GM23338 (cell line): ENCODE data around the gene MANEAL. TPM values are rescaled to one million over a fixed set of nuclear protein-coding genes. Genes with fewer than 3 reads are reported as not detected.
"Not testable (repeated sequence)": the region's sequence is repeated elsewhere in the genome, so short reads cannot be mapped to it uniquely, and the experiment has no call there.

ENCODE experiments used
- ATAC-seq: fragments of 200-7000 bp; cut with Tn5 transposase; 3 replicates; pipeline ENCODE4 v1.9.1; 2020
- DNase-seq: peaks from one replicate; pipeline ENCODE4 v3.0.0-alpha.2; 2015; ENCODE audit warnings: low spot score
- H2AFZ ChIP-seq: fragments of 200-600 bp; sonication (generic); 2 replicates; pipeline ENCODE4 v1.8.0; 2016; ENCODE audit warnings: antibody characterized with exemption, mild to moderate bottlenecking, moderate library complexity
- H3F3A ChIP-seq: fragments of 200-600 bp; sonication (generic); replicated peaks from 2 replicates; pipeline ENCODE4 v1.8.0; 2017; ENCODE audit warnings: antibody characterized with exemption, mixed run types, low read depth
- H3K27ac ChIP-seq: fragments of 200-600 bp; sonication (generic); 2 replicates; pipeline ENCODE4 v1.6.1; 2016; ENCODE audit warnings: low read depth
- H3K27me3 ChIP-seq: fragments of 200-600 bp; sonication (generic); 2 replicates; pipeline ENCODE4 v1.8.0; 2016; ENCODE audit warnings: mild to moderate bottlenecking, mixed run types, moderate library complexity; ENCODE audit not compliant: insufficient read depth
- H3K36me3 ChIP-seq: fragments of 200-600 bp; sonication (generic); 2 replicates; pipeline ENCODE4 v1.8.0; 2016; ENCODE audit warnings: mild to moderate bottlenecking; ENCODE audit not compliant: insufficient read depth
- H3K4me1 ChIP-seq: fragments of 200-600 bp; sonication (generic); 2 replicates; pipeline ENCODE4 v1.8.0; 2016; ENCODE audit warnings: mild to moderate bottlenecking, moderate library complexity; ENCODE audit not compliant: insufficient read depth
- H3K4me2 ChIP-seq: fragments of 200-600 bp; sonication (generic); 2 replicates; pipeline ENCODE4 v1.7.1; 2017; ENCODE audit warnings: mixed run types
- H3K4me3 ChIP-seq: fragments of 200-600 bp; sonication (generic); 2 replicates; pipeline ENCODE4 v1.6.1; 2016; ENCODE audit warnings: mixed run types
- H3K79me2 ChIP-seq: fragments of 200-600 bp; sonication (generic); replicated peaks from 2 replicates; pipeline ENCODE4 v1.8.0; 2017; ENCODE audit warnings: mild to moderate bottlenecking; ENCODE audit not compliant: insufficient read depth
- H3K9me2 ChIP-seq: fragments of 200-600 bp; sonication (generic); 2 replicates; pipeline ENCODE4 v1.8.0; 2017; ENCODE audit not compliant: insufficient read depth
- H4K20me1 ChIP-seq: fragments of 200-600 bp; sonication (generic); replicated peaks from 2 replicates; pipeline ENCODE4 v1.8.0; 2017; ENCODE audit warnings: mild to moderate bottlenecking; ENCODE audit not compliant: insufficient read depth
- H3K27ac Mint-ChIP-seq: 2 replicates; pipeline ENCODE4 v1.8.0; 2020; ENCODE audit warnings: inconsistent platforms, mild to moderate bottlenecking, moderate library complexity, mixed read lengths
- H3K27me3 Mint-ChIP-seq: 3 replicates; pipeline ENCODE4 v1.8.0; 2022; ENCODE audit warnings: low read depth, mild to moderate bottlenecking, moderate library complexity, mixed read lengths, inconsistent platforms; ENCODE audit not compliant: insufficient read depth, poor library complexity
- H3K36me3 Mint-ChIP-seq: 3 replicates; pipeline ENCODE4 v1.8.0; 2021; ENCODE audit warnings: low read depth, mild to moderate bottlenecking, inconsistent platforms, moderate library complexity, mixed read lengths
- H3K4me1 Mint-ChIP-seq: 3 replicates; pipeline ENCODE4 v1.8.0; 2020; ENCODE audit warnings: mild to moderate bottlenecking, inconsistent platforms, mixed read lengths
- H3K4me3 Mint-ChIP-seq: 3 replicates; pipeline ENCODE4 v1.8.0; 2021; ENCODE audit warnings: moderate library complexity, mild to moderate bottlenecking, inconsistent platforms, mixed read lengths
- H3K9me3 Mint-ChIP-seq: 3 replicates; pipeline ENCODE4 v1.8.0; 2020; ENCODE audit warnings: moderate library complexity, mild to moderate bottlenecking, inconsistent platforms, mixed read lengths
- EZH2phosphoT487 ChIP-seq: fragments of 200-600 bp; sonication (generic); IDR thresholded peaks from one replicate; pipeline ENCODE4 v1.8.1; 2018; ENCODE audit warnings: antibody characterized with exemption; ENCODE audit not compliant: unreplicated experiment
- ZNF331 ChIP-seq: fragments of 250-450 bp; sonication (Bioruptor Pico); IDR thresholded peaks from 2 replicates; pipeline ENCODE4 v1.5.0; 2020; ENCODE audit warnings: low read depth, mild to moderate bottlenecking, moderate library complexity
- polyA plus RNA-seq: library from polyadenylated mRNA; unstranded; fragments of >200 nt; fragmentation: Nextera tagmentation; extraction: Ambion mirVana; gene quantifications from 2 replicates; pipeline ENCODE4 v1.2.1, GENCODE V29; 2016
- total RNA-seq: library from RNA; depleted of rRNA; stranded (reverse); fragments of >200 nt; shearing (Covaris generic); gene quantifications from 2 replicates; pipeline ENCODE4 v1.2.3, GENCODE V29; 2014
- TF ChIP-seq, protein P1 (sequence below), 2 experiments: fragments of 200-600 bp in 1 of 2; sonication (generic) in 1 of 2; conservative IDR thresholded peaks; 2 replicates each; pipeline versions ENCODE4 v1.5.1 to v1.6.1; 2016 to 2017; ENCODE audit warnings: antibody characterized with exemption in 2 of 2, low read depth in 2 of 2, mild to moderate bottlenecking in 2 of 2, moderate library complexity in 1 of 2
- TF ChIP-seq, protein P2 (sequence below): IDR thresholded peaks from one replicate; pipeline ENCODE4 v1.6.1; 2018; ENCODE audit warnings: antibody characterized with exemption; ENCODE audit not compliant: unreplicated experiment

MANEAL gene
- total and polyA plus RNA-seq, 2 experiments from 2014 or later = 2.3 to 8.1 TPM

DNA sequence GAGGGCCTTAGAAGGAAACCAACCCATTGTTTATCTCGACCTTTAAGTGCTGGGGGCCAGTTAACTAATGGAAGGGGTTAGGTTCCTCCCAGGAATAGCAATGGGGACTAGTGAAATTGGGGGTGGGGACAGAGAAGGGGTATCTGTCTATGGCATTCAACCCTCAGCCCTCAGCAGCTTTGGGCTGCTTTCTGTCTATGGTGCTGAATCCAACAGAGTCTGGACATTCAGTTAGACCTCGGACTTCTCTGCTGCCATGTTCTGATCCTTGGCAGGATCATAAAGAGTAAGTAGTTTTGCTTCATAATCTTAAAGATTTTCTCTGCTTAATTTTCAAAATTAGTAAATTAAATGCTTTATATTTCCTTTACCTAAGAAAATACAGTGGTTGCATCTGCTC is 26.2 kb upstream of the MANEAL start:
- Histone ChIP-seq H3K4me3 (no peak overlapping the region), H3K4me1 (peaks cover 19% of the 10 kb centered on the region), H4K20me1 (no peaks in the 10 kb centered on the region; the same call in 1 of the 2 replicates), H3K36me3 (no peaks in the 10 kb centered on the region), H3K27me3 (peaks cover 83% of the 10 kb centered on the region), H3K4me2 (peak overlapping the region; percentile 93; the same call in 1 of the 2 replicates), H3F3A (0 out of 2 replicates have a peak, but pooled peaks cover 2% of the 10 kb centered on the region), H3K9me2 (no peaks in the 10 kb centered on the region), H2AFZ (no peak overlapping the region), H3K79me2 (no peaks in the 10 kb centered on the region), H3K27ac (no peak overlapping the region)
- H3K4me1 Mint-ChIP-seq = peaks cover 28% of the 10 kb centered on the region
- TF ChIP-seq, protein P1, sequence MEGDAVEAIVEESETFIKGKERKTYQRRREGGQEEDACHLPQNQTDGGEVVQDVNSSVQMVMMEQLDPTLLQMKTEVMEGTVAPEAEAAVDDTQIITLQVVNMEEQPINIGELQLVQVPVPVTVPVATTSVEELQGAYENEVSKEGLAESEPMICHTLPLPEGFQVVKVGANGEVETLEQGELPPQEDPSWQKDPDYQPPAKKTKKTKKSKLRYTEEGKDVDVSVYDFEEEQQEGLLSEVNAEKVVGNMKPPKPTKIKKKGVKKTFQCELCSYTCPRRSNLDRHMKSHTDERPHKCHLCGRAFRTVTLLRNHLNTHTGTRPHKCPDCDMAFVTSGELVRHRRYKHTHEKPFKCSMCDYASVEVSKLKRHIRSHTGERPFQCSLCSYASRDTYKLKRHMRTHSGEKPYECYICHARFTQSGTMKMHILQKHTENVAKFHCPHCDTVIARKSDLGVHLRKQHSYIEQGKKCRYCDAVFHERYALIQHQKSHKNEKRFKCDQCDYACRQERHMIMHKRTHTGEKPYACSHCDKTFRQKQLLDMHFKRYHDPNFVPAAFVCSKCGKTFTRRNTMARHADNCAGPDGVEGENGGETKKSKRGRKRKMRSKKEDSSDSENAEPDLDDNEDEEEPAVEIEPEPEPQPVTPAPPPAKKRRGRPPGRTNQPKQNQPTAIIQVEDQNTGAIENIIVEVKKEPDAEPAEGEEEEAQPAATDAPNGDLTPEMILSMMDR (conservative IDR thresholded peaks at IDR 0.05; ENCODE audit: low read depth in 2 of 2) = no peak
- TF ChIP-seq ZNF331 (no peak), EZH2phosphoT487 (no peak)
- TF ChIP-seq, protein P2, sequence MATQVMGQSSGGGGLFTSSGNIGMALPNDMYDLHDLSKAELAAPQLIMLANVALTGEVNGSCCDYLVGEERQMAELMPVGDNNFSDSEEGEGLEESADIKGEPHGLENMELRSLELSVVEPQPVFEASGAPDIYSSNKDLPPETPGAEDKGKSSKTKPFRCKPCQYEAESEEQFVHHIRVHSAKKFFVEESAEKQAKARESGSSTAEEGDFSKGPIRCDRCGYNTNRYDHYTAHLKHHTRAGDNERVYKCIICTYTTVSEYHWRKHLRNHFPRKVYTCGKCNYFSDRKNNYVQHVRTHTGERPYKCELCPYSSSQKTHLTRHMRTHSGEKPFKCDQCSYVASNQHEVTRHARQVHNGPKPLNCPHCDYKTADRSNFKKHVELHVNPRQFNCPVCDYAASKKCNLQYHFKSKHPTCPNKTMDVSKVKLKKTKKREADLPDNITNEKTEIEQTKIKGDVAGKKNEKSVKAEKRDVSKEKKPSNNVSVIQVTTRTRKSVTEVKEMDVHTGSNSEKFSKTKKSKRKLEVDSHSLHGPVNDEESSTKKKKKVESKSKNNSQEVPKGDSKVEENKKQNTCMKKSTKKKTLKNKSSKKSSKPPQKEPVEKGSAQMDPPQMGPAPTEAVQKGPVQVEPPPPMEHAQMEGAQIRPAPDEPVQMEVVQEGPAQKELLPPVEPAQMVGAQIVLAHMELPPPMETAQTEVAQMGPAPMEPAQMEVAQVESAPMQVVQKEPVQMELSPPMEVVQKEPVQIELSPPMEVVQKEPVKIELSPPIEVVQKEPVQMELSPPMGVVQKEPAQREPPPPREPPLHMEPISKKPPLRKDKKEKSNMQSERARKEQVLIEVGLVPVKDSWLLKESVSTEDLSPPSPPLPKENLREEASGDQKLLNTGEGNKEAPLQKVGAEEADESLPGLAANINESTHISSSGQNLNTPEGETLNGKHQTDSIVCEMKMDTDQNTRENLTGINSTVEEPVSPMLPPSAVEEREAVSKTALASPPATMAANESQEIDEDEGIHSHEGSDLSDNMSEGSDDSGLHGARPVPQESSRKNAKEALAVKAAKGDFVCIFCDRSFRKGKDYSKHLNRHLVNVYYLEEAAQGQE = peak; percentile 42
- no peaks in the 10 kb centered on the region for H3K36me3 Mint-ChIP-seq
- no peaks in the 10 kb centered on the region for H3K9me3 Mint-ChIP-seq
- no peak overlapping the region for H3K4me3 Mint-ChIP-seq
- peaks cover 49% of the 10 kb centered on the region for H3K27me3 Mint-ChIP-seq
- peak; percentile 60 for DNase-seq
- ATAC-seq = no peak
- no peak overlapping the region for H3K27ac Mint-ChIP-seq

DNA sequence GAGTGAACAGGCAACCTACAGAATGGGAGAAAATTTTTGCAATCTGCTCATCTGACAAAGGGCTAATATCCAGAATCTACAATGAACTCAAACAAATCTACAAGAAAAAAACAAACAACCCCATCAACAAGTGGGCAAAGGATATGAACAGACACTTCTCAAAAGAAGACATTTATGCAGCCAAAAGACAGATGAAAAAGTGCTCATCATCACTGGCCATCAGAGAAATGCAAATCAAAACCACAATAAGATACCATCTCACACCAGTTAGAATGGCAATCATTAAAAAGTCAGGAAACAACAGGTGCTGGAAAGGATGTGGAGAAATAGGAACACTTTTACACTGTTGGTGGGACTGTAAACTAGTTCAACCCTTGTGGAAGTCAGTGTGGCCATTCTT is 22.2 kb upstream of the MANEAL start:
- not testable (repeated sequence) for H3K4me1 ChIP-seq, H4K20me1 ChIP-seq, H3K79me2 ChIP-seq, H3K4me1 Mint-ChIP-seq, H3K27ac ChIP-seq, H3K4me3 ChIP-seq, H3K4me2 ChIP-seq, H3K9me3 Mint-ChIP-seq, H3K36me3 Mint-ChIP-seq, H3K9me2 ChIP-seq, H3K27ac Mint-ChIP-seq, H3K4me3 Mint-ChIP-seq, H3F3A ChIP-seq, DNase-seq, H3K36me3 ChIP-seq, ATAC-seq, H2AFZ ChIP-seq
- peaks cover 44% of the 10 kb centered on the region for H3K27me3 ChIP-seq
- H3K27me3 Mint-ChIP-seq = peaks cover 12% of the 10 kb centered on the region
